SK-MEL-5 (cell line): Measurements from ENCODE around the gene CAPSL. TPM values are rescaled to one million over a fixed set of nuclear protein-coding genes. Genes with fewer than 3 reads are reported as not detected.

Experiments
- DNase-seq: peaks from one replicate; pipeline ENCODE4 v3.0.0-alpha.2; 2016; ENCODE audit warnings: low read depth, low spot score
- in situ Hi-C: cut with HindIII; loops from 2 replicates; pipeline ENCODE4 v1.10.0; 2016; ENCODE audit warnings: low sequenced_read_pairs, high pct_unique_total_duplicates, low pct_unique_long_range_greater_than_20kb
- total RNA-seq: library from RNA; depleted of rRNA; stranded (reverse); fragments of >200 nt; shearing (Covaris generic); gene quantifications from 2 replicates; pipeline ENCODE4 v1.2.3, GENCODE V29; 2014

The CAPSL gene
- total RNA-seq, 1 experiment from 2014 or later = not detected

DNA sequence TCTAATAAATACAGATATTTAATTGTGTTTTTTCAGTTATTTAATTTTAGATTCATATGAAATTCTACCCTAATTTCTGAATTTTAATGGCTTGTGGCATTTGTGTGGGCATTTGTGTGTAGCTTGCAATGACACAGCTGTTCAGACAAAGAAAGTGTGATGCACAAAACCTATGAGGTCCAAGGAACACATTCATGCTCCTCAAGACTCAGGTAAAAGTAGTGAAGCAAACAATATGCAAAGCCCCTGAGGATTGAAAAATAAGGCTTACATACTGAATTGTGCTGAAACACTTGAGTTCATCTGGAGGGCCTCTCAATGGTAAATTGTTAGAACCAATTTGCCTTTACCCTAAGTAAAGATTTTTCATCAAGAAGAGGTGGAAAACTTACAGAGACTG, 53.6 kb downstream of the CAPSL start:
- DNase-seq = no peak
- in situ Hi-C loops = no loop called here

DNA sequence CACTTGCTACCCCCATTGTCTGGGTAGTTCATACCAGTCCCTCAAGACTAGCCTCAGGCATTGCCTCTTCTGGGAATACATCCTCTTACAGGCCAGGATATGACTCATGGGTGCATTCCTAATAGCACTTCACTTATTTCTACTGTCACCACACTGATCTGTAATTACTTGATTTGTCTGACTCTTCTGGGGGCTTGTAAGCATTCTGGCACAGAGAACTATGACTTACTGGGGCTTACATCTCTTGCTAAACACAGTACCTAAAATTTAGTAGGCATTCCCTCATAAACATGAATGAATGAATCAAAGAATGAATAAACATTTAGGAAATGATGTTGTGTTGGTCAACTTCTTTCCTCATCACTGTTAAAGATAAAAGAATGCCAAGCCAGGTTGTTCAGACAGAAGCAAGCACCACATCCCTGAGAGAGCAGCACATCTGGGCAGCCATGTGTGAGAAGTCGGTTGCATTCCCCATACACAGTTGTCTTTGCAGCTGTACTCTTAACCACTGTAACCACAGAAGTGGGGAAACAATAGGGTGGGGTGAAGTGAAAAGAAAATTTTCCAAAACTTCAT, 54.1 kb downstream of the CAPSL start:
- DNase-seq = peak; percentile 38
- in situ Hi-C loops = no loop called here

DNA sequence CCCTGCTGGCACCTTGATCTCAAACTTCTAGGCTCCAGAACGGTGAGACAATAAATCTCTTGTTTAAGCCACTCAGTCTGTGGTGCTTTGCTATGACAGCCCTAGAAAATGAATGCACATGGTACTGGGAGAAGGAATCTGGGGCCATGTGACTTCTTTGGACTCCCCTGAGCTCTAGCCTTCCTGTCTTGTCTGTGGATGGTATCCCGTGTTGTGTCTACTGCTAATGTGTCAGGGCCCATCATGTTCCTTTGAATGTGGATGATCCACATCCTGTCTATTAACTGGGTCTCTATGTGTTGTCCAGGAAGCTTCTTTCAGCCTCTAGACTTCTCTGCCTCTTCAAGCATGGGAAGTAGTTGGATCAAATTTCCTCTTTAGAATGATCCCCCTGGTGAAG, 56.7 kb downstream of the CAPSL start:
- DNase-seq = peak; percentile 53
- in situ Hi-C loops = no loop called here

DNA sequence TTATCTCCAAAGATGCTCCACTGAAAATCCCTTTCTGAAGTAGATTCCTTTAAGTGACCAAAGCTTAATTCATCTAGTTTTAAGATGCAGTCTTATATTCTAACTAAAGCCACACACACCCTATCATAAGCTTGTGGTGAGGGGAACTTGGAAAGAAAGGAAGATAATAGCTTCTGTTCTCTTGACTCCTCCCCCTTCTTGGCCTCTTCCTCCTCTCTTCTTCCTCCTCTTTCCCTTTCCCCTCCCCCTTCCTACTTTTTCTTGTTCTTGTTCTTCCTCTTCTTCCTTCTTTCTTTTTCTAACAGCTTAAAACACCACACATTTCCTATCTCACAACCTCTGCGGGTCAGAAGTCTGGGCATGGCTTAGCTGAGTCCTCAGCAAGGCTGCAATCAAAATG, 58.3 kb downstream of the CAPSL start:
- in situ Hi-C loops = no loop called here
- DNase-seq = no peak

DNA sequence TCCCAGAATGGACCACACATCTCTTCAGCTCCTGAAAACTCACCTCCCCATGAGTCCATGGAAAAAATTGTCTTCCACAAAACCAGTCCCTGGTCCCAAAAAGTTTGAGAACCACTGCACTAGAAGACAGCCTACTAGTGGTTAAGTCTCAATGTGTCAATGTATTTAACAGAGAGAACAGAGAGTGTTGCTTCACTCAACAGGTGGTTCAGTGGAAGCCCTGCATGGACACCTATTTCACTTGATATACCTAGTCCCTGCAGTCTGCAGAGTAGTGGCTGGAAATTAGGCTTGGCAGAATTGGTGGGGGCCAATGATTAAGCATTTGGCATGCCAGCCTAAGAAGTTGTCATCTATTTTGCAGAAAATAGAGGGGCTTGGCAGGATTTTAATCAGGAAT, 58.8 kb downstream of the CAPSL start:
- in situ Hi-C loops = no loop called here
- DNase-seq = no peak

DNA sequence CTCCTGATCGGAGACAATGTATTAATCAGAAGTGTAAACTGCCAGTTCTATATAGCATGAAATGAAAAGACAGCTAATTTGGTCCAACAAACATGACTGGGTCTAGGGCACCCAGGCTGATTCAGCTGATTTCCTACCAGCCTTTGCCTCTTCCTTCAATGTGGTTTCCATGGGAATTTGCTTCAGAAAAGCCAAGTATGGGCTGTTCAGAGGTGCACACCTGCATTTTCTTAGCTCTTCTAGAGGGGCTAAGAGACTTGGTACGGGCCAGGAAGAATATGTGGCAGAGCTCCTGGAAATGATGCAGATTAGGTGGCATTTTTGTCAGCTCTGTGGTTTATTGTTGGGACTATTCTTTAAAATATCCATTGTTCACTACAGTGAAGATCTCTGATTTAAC, 59.3 kb downstream of the CAPSL start:
- in situ Hi-C loops = no loop called here
- DNase-seq = no peak

DNA sequence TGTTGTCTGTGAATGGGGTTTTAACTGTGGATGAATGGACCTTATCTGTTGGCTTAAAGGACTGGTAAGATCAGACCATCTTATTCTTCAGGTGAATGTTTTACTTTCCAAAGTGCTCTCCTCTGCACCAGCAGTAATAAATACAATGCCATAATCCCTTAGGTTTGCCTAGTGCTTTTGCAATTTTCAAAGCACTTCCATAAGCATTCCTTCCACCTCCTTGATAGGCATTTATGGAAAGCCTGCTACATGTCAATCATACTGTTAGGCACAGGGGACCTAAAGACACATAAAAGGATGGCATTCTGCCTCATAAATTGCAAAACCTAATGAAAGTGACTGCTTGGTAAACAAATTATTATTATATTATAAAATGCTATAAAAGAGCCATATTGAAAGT, 60.3 kb downstream of the CAPSL start:
- DNase-seq = no peak
- in situ Hi-C loops = no loop called here

DNA sequence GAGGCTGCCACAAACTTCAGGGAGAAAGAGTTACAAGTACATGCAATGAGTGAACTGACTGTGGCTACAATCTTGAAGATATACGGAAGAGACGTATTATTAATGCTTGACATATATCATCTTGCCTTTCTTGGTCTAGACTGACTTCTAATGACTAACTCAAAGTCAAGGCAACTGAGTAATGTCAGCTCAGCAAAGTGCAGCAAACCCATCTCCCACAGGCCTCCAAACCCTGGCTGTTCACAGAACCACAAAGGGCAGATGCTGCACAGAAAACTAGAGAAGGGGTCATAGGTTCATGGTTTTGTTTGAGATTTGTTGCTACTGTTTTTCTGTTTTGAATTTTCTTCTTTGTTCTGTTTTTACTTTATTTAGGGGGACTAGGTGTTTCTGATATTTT, 60.8 kb downstream of the CAPSL start:
- in situ Hi-C loops = no loop called here

DNA sequence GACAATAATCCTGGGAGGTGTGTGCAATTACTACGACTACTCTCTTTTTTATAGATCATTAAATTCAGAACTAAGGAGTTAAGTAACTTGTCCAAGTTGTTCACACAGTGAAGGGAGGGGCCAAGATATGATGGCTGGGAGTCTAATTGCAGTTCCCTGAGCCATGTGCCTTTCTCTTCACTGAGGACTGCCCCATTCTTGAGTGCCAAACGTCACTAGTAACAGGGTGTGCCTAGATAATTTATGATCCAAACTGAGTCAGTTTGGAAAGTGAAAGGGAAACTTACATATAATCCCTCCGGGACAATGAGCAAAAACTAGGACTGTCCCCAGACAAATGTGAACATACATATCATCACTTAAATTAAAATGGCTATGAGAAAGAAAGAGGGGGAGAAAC, 61.5 kb downstream of the CAPSL start:
- no peak for DNase-seq

More for the DNA sequence above, 60.8 kb downstream of the CAPSL start:
- no peak for DNase-seq

DNA sequence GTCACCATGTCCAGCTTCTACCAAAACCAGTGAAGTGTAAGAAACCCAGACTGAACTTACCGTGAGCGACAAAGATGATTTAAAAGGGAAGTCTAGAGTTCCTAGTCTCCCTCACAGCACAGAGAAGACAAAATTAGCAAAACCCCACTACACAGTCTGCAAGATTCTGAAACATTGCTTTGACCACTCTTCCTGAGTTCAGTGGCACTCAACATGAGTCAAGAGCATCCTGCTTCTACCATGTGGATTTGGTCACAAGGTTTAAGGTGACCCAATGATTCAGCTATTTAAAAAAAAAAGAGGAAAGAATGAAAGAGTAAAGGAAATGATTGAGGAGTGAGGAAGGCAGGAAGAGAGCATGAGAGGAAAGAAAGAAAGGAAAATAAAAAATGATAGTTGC, 62.0 kb downstream of the CAPSL start:
- in situ Hi-C loops = no loop called here
- DNase-seq = no peak

More for the DNA sequence above, 61.5 kb downstream of the CAPSL start:
- in situ Hi-C loops = no loop called here

DNA sequence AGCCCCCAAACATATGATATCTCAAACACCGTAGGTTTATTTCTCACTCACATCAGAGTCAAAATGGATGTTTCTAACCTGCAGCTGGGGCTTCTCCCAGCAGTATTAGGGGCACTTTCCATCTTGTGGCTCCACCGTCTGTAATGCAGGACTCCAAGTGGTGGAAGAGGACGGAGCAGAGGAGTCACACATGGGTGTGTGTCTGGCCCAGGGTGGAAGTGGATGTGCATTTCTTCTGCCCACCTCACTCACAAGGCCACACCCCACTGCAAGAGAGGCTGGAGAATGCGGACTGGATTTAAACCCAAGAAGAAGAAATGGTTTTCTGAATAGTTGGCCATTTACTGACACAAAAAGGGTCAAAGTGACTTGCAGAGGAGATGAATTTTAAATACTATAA, 67.8 kb downstream of the CAPSL start:
- DNase-seq = no peak
- in situ Hi-C loops = no loop called here

DNA sequence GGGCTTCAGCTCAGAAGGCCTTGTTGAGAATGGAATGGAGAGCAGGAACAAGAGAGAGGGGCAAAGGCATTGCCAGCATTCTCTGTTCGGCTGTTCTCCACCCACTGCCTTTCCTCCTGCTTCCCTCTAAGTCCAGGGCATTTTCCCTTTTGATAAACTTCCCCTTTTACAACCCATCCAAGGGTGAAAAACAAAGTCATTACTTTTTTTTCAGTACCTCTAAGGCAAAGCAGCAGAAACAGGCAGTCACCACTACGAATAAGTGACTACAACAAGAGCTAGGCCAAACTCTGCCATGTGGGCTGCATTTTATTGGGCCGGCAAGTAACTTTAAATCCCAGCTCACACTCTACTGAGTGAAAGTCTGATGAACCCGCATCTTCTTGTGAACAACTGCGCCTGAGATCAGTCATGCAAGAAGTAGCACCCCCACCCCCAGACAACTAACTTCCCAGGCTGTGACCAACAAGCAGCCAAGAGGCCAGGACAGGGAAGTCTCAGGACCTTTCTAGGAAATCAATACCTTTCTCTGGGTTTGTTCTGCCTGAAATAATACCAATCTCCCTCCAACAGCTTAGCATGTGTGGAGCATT, 68.6 kb downstream of the CAPSL start:
- DNase-seq = no peak
- in situ Hi-C loops = no loop called here

DNA sequence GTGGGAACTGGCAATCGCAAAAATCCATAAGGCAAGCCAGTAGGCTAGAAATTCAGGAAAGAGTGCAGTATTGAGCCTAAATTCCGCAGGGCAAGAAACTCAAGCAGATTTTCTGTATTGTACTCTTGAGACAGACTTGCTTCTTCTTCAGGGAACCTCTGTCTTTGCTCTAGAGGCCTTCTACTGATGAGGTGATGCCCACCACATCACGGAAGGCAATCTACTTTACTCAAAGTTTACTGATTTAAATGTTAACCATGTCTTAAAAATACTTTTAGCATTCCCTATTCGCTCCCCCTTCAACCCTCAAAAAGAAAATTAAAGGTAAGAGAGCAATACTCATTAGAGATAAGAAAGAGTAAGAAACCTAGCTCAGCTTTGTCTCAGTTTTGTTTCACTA, 70.4 kb downstream of the CAPSL start:
- in situ Hi-C loops = no loop called here
- DNase-seq = no peak

DNA sequence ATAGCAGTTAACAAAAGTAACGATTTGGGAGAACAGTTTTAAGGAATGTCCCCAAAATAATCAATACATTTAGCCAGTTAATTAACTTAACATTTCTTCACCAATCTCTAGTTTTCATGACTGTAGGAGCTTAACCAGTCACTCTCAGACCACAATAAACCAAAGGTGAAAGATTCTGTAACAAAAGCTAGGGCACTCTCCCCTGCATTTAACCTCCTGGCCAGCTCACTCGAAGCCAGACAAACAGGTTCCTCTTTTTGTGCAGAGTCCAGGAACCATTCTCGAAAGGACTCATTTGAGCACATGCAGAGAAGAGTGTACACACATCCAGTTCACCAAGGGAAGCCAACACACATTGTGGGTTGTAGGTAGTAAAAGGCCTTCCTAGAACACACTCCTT, 75.3 kb downstream of the CAPSL start:
- in situ Hi-C loops = no loop called here
- no peak for DNase-seq

DNA sequence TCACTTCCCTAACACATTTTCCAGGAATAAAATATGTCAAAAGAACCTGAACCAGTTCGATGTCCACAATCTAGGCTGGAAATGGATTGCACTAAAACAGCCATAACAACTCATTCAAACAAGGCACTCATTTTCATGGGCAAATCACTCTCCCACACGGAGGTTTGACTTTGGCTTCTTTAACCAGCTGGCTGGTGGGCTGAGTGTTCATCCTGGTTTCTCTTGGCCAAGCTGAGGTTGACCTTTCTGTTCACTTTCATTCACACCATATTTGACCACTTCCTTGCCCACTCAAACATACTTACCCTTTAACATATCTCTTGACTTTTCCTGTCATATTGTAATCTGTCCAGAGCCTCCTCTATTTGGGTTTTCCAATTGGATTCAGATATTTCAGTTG, 76.3 kb downstream of the CAPSL start:
- in situ Hi-C loops = no loop called here
- DNase-seq = no peak

DNA sequence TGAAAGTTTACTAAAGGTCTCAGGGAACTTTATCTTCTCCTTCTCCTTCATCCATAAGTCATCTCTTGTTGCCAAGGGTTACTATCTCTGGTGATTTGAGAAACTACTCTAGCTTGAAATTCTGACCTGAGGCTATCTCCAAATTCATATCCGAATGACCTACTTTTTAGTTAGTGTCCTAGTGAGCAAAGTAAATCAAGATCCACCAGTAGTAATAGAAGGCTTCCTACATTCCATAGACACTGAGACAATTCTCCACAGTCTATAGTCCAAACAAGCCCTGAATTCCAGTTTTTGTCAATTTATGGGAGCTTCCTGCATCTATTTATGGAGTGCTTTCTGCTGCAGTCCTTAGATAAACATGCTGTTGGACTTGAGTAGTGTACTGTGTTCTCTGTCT, 76.7 kb downstream of the CAPSL start:
- in situ Hi-C loops = no loop called here
- no peak for DNase-seq

DNA sequence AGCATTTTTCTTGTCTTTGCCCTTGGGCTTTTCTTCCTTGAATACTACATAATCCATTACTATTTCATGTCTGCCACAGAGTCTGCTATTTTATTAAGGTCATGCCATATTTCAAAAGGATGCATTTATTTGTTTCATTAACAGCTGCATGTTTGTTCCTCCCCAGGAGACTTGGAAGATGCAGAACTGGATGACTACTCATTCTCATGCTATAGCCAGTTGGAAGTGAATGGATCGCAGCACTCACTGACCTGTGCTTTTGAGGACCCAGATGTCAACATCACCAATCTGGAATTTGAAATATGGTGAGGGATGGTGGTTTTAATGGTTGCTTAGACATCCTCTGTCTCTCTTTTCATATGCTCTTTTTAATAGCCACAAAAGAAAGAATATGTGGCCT, 77.7 kb downstream of the CAPSL start:
- DNase-seq = peak; percentile 22
- in situ Hi-C loops = no loop called here

DNA sequence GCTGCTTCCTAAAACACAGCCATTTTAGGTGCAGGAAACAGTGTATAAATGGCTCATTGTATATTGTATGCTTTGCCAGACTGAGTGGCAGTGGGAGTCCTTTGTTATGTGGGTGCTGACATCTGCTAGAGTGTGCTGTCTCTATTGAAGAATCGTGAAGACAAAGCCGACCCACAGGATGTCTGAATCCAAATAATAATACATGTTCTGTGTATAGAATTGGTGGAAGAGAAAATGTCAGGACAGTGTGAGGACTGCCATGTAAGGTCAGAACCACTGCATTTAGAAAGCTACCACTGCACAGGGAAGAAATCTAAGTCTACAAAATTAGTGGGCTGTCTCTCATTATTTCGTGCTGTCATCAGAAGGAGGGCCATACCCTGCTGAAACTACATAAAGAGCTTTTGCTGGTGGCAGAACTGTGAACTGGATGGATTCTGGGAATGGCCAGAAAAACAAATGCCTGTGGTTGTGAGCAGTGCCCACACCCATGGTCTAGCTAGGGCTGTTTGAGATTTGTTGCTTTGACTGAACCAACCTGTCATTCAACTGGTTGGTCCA, 79.2 kb downstream of the CAPSL start:
- DNase-seq = peak; percentile 72
- in situ Hi-C loops = no loop called here

DNA sequence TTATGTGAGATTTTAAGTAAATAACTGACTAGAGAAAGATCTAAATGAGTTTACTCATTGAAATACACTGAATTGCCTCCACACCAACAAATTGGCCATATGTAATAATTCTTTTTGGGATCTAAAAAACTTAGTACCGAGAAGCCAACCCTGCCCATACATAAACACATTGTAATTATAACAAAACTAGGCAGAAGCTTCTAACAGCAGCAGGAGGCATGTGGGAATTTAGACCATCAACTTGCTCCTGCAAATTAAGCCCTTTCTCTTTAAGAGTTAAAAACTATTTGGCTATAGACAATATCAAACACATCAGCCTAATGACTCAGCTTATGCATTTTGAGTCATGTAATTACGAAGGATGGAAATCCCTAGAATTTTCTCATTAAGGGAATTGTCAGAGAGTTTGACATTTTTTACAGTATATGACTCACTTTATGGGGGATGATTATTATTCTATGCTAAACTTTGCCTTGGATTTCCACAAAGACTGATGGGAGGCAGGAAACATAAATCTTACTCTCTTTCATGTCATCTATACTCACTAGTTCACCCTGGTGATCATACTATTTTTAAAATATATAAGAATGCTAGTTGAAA, 80.7 kb downstream of the CAPSL start:
- in situ Hi-C loops = no loop called here
- no peak for DNase-seq
